HG02610 (cell line): ENCODE measurements around the gene PGLYRP2.

Experiments used
- ATAC-seq: cut with Tn5 transposase; IDR thresholded peaks from one replicate; pipeline ENCODE4 v1.9.1; 2021; ENCODE audit warnings: mild to moderate bottlenecking, moderate library complexity; ENCODE audit not compliant: unreplicated experiment

PGLYRP2 gene

GRCh38 chr19:15456871-15457700 is 22.2 kb downstream of the PGLYRP2 start:
- ATAC-seq, result no peak

- no peak for ATAC-seq
Observed at GRCh38 chr19:15456441-15456840, 22.9 kb downstream of the PGLYRP2 start.

- no peak for ATAC-seq
Observed at GRCh38 chr19:15455996-15456395, 23.3 kb downstream of the PGLYRP2 start.

GRCh38 chr19:15453906-15454860 is 25.1 kb downstream of the PGLYRP2 start:
- no peak for ATAC-seq

GRCh38 chr19:15453091-15453578 is 26.2 kb downstream of the PGLYRP2 start:
- no peak for ATAC-seq

- ATAC-seq, result no peak
Observed at GRCh38 chr19:15452111-15453047, 26.9 kb downstream of the PGLYRP2 start.

GRCh38 chr19:15450528-15450890 is 28.8 kb downstream of the PGLYRP2 start:
- ATAC-seq, result no peak

GRCh38 chr19:15449620-15450527 is 29.4 kb downstream of the PGLYRP2 start, which contains the start of gene WIZ:
Gene WIZ (minus strand): TSS chr19:15449956. CDS start chr19:15448307, 1,649 bp downstream.
- ATAC-seq, result peak; percentile 49

- peak; percentile 9 for ATAC-seq
Observed at GRCh38 chr19:15448778-15449619, 30.3 kb downstream of the PGLYRP2 start.

GRCh38 chr19:15448044-15448777 is 31.1 kb downstream of the PGLYRP2 start:
- ATAC-seq, result no peak

GRCh38 chr19:15447057-15447456 is 32.2 kb downstream of the PGLYRP2 start:
- no peak for ATAC-seq

- ATAC-seq, result no peak
Observed at GRCh38 chr19:15445807-15446376, 33.4 kb downstream of the PGLYRP2 start.

- no peak for ATAC-seq
Observed at GRCh38 chr19:15445227-15445605, 34.1 kb downstream of the PGLYRP2 start.

- ATAC-seq, result no peak
Observed at GRCh38 chr19:15444505-15445226, 34.6 kb downstream of the PGLYRP2 start.

GRCh38 chr19:15443838-15444237 is 35.5 kb downstream of the PGLYRP2 start:
- no peak for ATAC-seq

GRCh38 chr19:15443325-15443724 is 36.0 kb downstream of the PGLYRP2 start:
- no peak for ATAC-seq
